ENCODE measurements around the gene TANGO6. TPM values are rescaled to one million over a fixed set of nuclear protein-coding genes. Genes with fewer than 3 reads are reported as not detected.
"Not testable (repeated sequence)": the region's sequence is repeated elsewhere in the genome, so short reads cannot be mapped to it uniquely, and the experiment has no call there.

The TANGO6 gene
- total and polyA plus RNA-seq, 8 donors: 2.6 to 9.3 (median 6.3) TPM

- no peak for TF ChIP-seq CTCF (IDR thresholded peaks at IDR 0.05)
- ATAC-seq (no peak), DNase-seq (no peak), FAIRE-seq (no peak)
- H3K27me3 ChIP-seq: no peaks in the 10 kb centered on the region
- intact Hi-C loops (cut with DNase I): no loop called here
- H3K4me1 ChIP-seq: no peaks in the 10 kb centered on the region
- no peak overlapping the region for H3K27ac ChIP-seq
- H3K9me3 ChIP-seq: no peaks in the 10 kb centered on the region
- H3K4me3 ChIP-seq: no peak overlapping the region
- peaks cover 4 to 79% (median 26%) of the 10 kb centered on the region in 3 donors for H3K36me3 ChIP-seq
- 89% methylated on average over 6 of the region's 6 CpGs for WGBS, 2 donors
Observed at GRCh38 chr16:68826652-68827051, 16.7 kb upstream of the TANGO6 start.

- H3K36me3 ChIP-seq: peaks cover 0 to 77% (median 14%) of the 10 kb centered on the region in 3 donors
- no peaks in the 10 kb centered on the region for H3K4me1 ChIP-seq
- intact Hi-C loops (cut with DNase I): no loop called here
- WGBS, 2 donors: 94 to 96% methylated on average over 14 of the region's 14 CpGs
- H3K9me3 ChIP-seq: no peaks in the 10 kb centered on the region
- FAIRE-seq (no peak), DNase-seq (no peak), ATAC-seq (no peak)
- no peak overlapping the region for H3K4me3 ChIP-seq
- no peak overlapping the region for H3K27ac ChIP-seq
- H3K27me3 ChIP-seq: no peaks in the 10 kb centered on the region
- no peak for TF ChIP-seq CTCF (IDR thresholded peaks at IDR 0.05)
Observed at GRCh38 chr16:68833251-68833650, 10.1 kb upstream of the TANGO6 start.

GRCh38 chr16:68834550-68834949, 8.8 kb upstream of the TANGO6 start:
- FAIRE-seq: no peak
- Histone ChIP-seq H3K27ac (no peak overlapping the region), H3K9me3 (no peaks in the 10 kb centered on the region), H3K4me3 (no peak overlapping the region), H3K27me3 (no peaks in the 10 kb centered on the region), H3K36me3 (peaks cover 0 to 64% (median 7%) of the 10 kb centered on the region in 3 donors), H3K4me1 (no peaks in the 10 kb centered on the region)
- no peak for TF ChIP-seq CTCF (IDR thresholded peaks at IDR 0.05)
- WGBS, 2 donors: 94 to 98% methylated on average over 1 of the region's 1 CpG
- ATAC-seq: no peak
- peak in 1 of 6 donors; percentile 2 for DNase-seq
- intact Hi-C loops (cut with DNase I): no loop called here

DNA sequence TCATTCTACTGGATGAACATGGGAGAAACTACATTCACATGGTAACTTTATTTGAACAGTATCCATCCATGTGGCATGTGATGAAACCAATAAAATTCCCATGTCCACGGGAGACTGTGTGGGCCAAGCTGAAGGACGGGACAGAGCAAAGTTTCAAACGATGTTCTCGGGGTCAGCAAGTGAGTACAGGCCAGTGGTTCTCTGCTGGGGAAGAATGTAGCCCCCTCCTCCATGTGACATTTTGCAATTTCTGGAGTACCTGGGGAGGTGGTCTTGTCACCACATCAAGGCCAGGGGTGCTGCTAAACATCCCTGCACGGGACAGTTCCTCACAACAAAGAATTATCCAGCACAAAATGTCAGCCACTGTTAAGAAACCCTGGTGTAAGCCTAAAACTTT, 7.4 kb upstream of the TANGO6 start:
- H3K9me3 ChIP-seq: no peaks in the 10 kb centered on the region
- no peak for TF ChIP-seq CTCF (IDR thresholded peaks at IDR 0.05)
- H3K36me3 ChIP-seq: peaks cover 0 to 50% (median 7%) of the 10 kb centered on the region in 3 donors
- no peaks in the 10 kb centered on the region for H3K4me1 ChIP-seq
- intact Hi-C loops (cut with DNase I): no loop called here
- no peaks in the 10 kb centered on the region for H3K27me3 ChIP-seq
- 85 to 86% methylated on average over 5 of the region's 5 CpGs for WGBS, 2 donors
- no peak overlapping the region for H3K4me3 ChIP-seq
- FAIRE-seq (no peak), DNase-seq (no peak), ATAC-seq (no peak)
- H3K27ac ChIP-seq: no peak overlapping the region

DNA sequence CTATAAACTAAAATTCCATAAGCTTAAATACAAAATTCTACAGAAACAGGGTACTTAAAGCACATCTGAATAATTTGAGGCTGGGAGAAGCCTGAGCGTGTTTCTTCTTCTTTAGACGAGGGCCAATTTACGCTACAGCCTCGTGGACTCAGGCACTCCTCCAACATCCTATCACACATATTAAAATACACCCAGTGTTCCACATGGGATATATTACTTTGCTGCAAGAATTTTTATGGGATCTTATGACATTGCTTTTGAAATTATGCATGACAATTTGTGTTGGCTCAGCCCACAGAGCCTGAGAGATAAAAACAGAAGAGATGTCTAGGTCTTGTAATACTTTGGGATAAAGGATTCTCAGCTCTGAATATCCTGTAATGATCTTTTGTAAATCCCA, 3.5 kb upstream of the TANGO6 start:
- no peaks in the 10 kb centered on the region for H3K9me3 ChIP-seq
- FAIRE-seq: no peak
- peaks cover 0 to 12% (median 0%) of the 10 kb centered on the region in 3 donors for H3K36me3 ChIP-seq
- H3K4me1 ChIP-seq: no peaks in the 10 kb centered on the region
- ATAC-seq: no peak
- WGBS, 2 donors: 40 to 42% methylated on average over 4 of the region's 4 CpGs
- no peak for TF ChIP-seq CTCF (IDR thresholded peaks at IDR 0.05)
- no peak overlapping the region for H3K27ac ChIP-seq
- intact Hi-C loops (cut with DNase I): no loop called here
- no peak overlapping the region for H3K4me3 ChIP-seq
- H3K27me3 ChIP-seq: no peaks in the 10 kb centered on the region
- DNase-seq: no peak

GRCh38 chr16:68842964-68843481, 308 bp upstream of the TANGO6 start:
- H3K4me1 ChIP-seq; H3K9me3 ChIP-seq; FAIRE-seq; DNase-seq; H3K27me3 ChIP-seq; H3K36me3 ChIP-seq; intact Hi-C loops (cut with DNase I): not testable (repeated sequence)
- 43 to 44% methylated on average over 23 of the region's 23 CpGs for WGBS, 2 donors
- H3K27ac ChIP-seq: peak overlapping the region; percentile 36 to 72 (median 64)
- peak overlapping the region; percentile 67 to 97 (median 91) for H3K4me3 ChIP-seq
- peak in 3 of 4 donors; percentile 14 to 21 (median 16) for ATAC-seq

All from pancreas (tissue), 10 donors.